Measurements from ENCODE around the gene CFAP221.

DNA sequence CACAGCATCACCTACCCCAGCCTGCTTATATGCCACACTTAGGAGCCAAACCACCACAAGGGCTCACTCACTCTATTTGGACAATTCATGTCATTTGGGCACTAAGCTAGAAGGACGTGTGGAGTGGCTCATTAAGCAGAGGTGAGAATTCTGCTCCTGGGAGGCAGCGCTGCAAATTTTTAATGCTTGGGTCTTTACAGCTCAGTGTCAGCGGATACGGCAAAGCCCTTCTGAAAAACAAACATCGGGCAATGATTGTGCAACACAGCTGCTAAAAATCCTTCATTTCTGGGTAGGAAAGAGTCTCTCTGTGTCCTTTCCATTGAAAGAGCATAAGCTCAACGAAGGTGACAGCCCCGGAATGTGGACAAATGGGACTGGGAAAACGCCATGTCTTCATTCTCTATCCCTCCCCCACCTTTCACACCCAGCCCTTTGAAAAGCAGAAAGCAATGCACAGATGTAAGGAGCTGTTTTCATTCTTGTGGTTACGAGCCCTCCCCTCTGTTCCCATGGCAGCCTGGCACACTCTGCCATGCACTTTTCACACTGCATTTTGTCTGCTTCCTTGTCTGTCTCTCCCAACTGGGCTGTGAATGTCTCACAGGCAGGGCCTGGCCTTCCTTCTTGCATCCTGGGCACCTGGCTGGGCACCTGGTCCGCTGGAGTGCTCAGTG is 150.7 kb downstream of the CFAP221 start:
- TF ChIP-seq, protein P1, sequence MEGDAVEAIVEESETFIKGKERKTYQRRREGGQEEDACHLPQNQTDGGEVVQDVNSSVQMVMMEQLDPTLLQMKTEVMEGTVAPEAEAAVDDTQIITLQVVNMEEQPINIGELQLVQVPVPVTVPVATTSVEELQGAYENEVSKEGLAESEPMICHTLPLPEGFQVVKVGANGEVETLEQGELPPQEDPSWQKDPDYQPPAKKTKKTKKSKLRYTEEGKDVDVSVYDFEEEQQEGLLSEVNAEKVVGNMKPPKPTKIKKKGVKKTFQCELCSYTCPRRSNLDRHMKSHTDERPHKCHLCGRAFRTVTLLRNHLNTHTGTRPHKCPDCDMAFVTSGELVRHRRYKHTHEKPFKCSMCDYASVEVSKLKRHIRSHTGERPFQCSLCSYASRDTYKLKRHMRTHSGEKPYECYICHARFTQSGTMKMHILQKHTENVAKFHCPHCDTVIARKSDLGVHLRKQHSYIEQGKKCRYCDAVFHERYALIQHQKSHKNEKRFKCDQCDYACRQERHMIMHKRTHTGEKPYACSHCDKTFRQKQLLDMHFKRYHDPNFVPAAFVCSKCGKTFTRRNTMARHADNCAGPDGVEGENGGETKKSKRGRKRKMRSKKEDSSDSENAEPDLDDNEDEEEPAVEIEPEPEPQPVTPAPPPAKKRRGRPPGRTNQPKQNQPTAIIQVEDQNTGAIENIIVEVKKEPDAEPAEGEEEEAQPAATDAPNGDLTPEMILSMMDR (IDR thresholded peaks at IDR 0.05), result no peak
- no peak for TF ChIP-seq POLR2A (IDR thresholded peaks at IDR 0.05)
- no peak for TF ChIP-seq EP300 (IDR thresholded peaks at IDR 0.05)
